SKM-1 treated with dmso at 0.1 percent for 144 hours (cell line): ENCODE results near the gene ADAD2.

Source experiments
- DNase-seq: peaks from one replicate; lab custom pipeline; 2025; ENCODE audit not compliant: unreplicated experiment; lab: John Stamatoyannopoulos, UW

The ADAD2 gene

DNA sequence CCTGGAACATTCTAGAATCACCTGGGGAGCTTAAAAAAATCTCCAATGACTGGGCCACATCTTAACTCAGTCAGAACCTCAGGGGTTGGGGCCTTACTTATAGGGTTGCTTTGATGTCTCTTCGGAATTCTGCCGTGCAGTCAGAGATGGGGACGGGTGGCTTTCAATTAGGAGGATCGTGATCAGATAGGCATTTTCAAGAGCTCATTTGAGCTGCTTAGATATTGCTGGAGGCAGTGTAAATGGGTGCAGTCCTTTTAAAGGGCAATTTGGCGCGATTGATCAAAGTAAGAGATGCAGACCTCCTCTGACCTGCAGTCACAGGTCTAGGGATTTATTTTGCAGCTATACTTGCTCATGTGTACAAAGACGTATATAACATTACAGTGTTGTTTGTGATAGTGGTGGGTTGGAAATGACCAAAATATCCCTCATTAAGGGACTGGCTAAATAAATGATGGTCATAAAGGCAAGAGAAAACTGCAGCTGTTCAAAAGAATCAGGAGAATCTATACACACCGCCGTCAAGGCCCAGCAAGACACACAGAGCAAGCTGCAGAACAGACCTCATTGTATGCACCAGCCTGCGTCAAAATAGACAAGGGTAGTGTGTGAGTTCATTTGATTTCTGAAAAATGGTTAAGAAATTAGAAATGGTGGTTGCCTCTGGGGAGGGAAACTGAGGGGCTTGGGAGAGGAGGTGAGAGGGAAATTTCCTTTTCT, 55.2 kb downstream of the ADAD2 start:
- DNase-seq: no peak

DNA sequence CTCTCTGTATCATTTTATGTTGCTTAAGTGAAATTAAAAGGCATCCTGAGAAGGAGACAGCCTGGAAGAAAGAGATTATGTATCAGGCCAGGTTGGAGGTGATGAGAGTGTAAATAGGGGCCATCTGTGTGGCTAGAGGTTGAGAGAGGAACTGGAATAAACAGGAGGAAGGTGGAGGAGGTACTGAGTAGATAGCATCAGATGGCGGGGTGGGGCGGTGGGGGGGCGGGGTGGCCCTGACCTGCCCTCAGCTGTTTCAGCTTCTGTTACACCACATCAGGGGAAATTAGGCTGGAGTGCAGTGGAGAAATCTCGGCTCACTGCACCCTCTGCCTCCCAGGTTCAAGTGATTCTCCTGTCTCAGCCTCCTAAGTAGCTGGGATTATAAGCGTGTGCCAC, 55.7 kb downstream of the ADAD2 start:
- peak; percentile 29 for DNase-seq
